ENCODE data around the gene ZC3H4. TPM values are rescaled to one million over a fixed set of nuclear protein-coding genes. Genes with fewer than 3 reads are reported as not detected.
A peak's percentile ranks its signal among the peaks of the same experiment; 100 is the strongest.

The ZC3H4 gene
- total RNA-seq, 1 donor from 2014 or later, result 53.1 TPM

- H3K9me3 Mint-ChIP-seq (ENCODE audit: unreplicated experiment), result peaks cover 4% of the 10 kb centered on the region
- no peak for DNase-seq (ENCODE audit: extremely low spot score, unreplicated experiment)
- peaks cover 43% of the 10 kb centered on the region for H3K4me1 Mint-ChIP-seq (ENCODE audit: unreplicated experiment)
- H3K27me3 Mint-ChIP-seq (ENCODE audit: unreplicated experiment), result no peaks in the 10 kb centered on the region
- H3K36me3 Mint-ChIP-seq (ENCODE audit: unreplicated experiment), result peaks cover 11% of the 10 kb centered on the region
- H3K27ac Mint-ChIP-seq (ENCODE audit: unreplicated experiment), result peak overlapping the region; percentile 57
- TF ChIP-seq CTCF (IDR thresholded peaks at IDR 0.05), result no peak
- H3K4me3 Mint-ChIP-seq (ENCODE audit: unreplicated experiment), result no peak overlapping the region
These were observed 16.0 kb upstream of the ZC3H4 start for GRCh38 chr19:47129579-47129978.

- H3K36me3 Mint-ChIP-seq (ENCODE audit: unreplicated experiment), result peaks cover 3% of the 10 kb centered on the region
- peaks cover 4% of the 10 kb centered on the region for H3K9me3 Mint-ChIP-seq (ENCODE audit: unreplicated experiment)
- peaks cover 19% of the 10 kb centered on the region for H3K4me1 Mint-ChIP-seq (ENCODE audit: unreplicated experiment)
- H3K27ac Mint-ChIP-seq (ENCODE audit: unreplicated experiment), result no peak overlapping the region
- H3K4me3 Mint-ChIP-seq (ENCODE audit: unreplicated experiment), result no peak overlapping the region
- DNase-seq (ENCODE audit: extremely low spot score, unreplicated experiment), result no peak
- TF ChIP-seq CTCF (IDR thresholded peaks at IDR 0.05), result no peak
- no peaks in the 10 kb centered on the region for H3K27me3 Mint-ChIP-seq (ENCODE audit: unreplicated experiment)
These were observed 12.0 kb upstream of the ZC3H4 start for GRCh38 chr19:47125669-47125938.

GRCh38 chr19:47124937-47125668, 11.5 kb upstream of the ZC3H4 start:
- Mint-ChIP-seq H3K9me3 (ENCODE audit: unreplicated experiment) (no peaks in the 10 kb centered on the region), H3K4me3 (ENCODE audit: unreplicated experiment) (no peak overlapping the region), H3K36me3 (ENCODE audit: unreplicated experiment) (no peaks in the 10 kb centered on the region), H3K27ac (ENCODE audit: unreplicated experiment) (no peak overlapping the region), H3K27me3 (ENCODE audit: unreplicated experiment) (no peaks in the 10 kb centered on the region), H3K4me1 (ENCODE audit: unreplicated experiment) (peaks cover 17% of the 10 kb centered on the region)
- DNase-seq (ENCODE audit: extremely low spot score, unreplicated experiment), result no peak
- TF ChIP-seq CTCF (IDR thresholded peaks at IDR 0.05), result peak; percentile 72

- no peak for DNase-seq (ENCODE audit: extremely low spot score, unreplicated experiment)
- H3K4me1 Mint-ChIP-seq (ENCODE audit: unreplicated experiment), result peaks cover 17% of the 10 kb centered on the region
- H3K36me3 Mint-ChIP-seq (ENCODE audit: unreplicated experiment), result no peaks in the 10 kb centered on the region
- H3K4me3 Mint-ChIP-seq (ENCODE audit: unreplicated experiment), result no peak overlapping the region
- H3K9me3 Mint-ChIP-seq (ENCODE audit: unreplicated experiment), result no peaks in the 10 kb centered on the region
- H3K27me3 Mint-ChIP-seq (ENCODE audit: unreplicated experiment), result no peaks in the 10 kb centered on the region
- TF ChIP-seq CTCF (IDR thresholded peaks at IDR 0.05), result no peak
- H3K27ac Mint-ChIP-seq (ENCODE audit: unreplicated experiment), result no peak overlapping the region
These were observed 9.8 kb upstream of the ZC3H4 start for GRCh38 chr19:47123406-47123805.

- H3K36me3 Mint-ChIP-seq (ENCODE audit: unreplicated experiment), result no peaks in the 10 kb centered on the region
- TF ChIP-seq CTCF (IDR thresholded peaks at IDR 0.05), result no peak
- H3K4me3 Mint-ChIP-seq (ENCODE audit: unreplicated experiment), result no peak overlapping the region
- no peak for DNase-seq (ENCODE audit: extremely low spot score, unreplicated experiment)
- H3K9me3 Mint-ChIP-seq (ENCODE audit: unreplicated experiment), result no peaks in the 10 kb centered on the region
- H3K27ac Mint-ChIP-seq (ENCODE audit: unreplicated experiment), result peak overlapping the region; percentile 73
- H3K27me3 Mint-ChIP-seq (ENCODE audit: unreplicated experiment), result no peaks in the 10 kb centered on the region
- H3K4me1 Mint-ChIP-seq (ENCODE audit: unreplicated experiment), result peaks cover 17% of the 10 kb centered on the region
These were observed 9.1 kb upstream of the ZC3H4 start for GRCh38 chr19:47122359-47123335.

Data from osteocyte (in vitro differentiated cells).